Activated CD8-positive, alpha-beta memory T cell treated with anti-CD3 and anti-CD28 coated beads, Interleukin-2, amount 10 ng/mL, durations not matched to agents 7 days and 5 days (primary cell): ENCODE measurements around the gene RNU5B-1. TPM values are rescaled to one million over a fixed set of nuclear protein-coding genes. Genes with fewer than 3 reads are reported as not detected.

Experiments
- ATAC-seq: fragments of 150-1000 bp; cut with Tn5 transposase; one replicate; pipeline ENCODE4 v1.10.0; 2021; ENCODE audit warnings: moderate library complexity
- CTCF ChIA-PET: fragments of 350-600 bp; sonication (Branson Sonifier 250); formaldehyde crosslinking; loops from one replicate; lab custom pipeline; 2021; ENCODE audit warnings: antibody characterized with exemption; lab: Charles Lee
- DNase-seq: peaks from one replicate; pipeline ENCODE4 v3.0.0-alpha.2; 2020
- H3K27ac Mint-ChIP-seq: one replicate; pipeline ENCODE4 v1.8.0; 2021; ENCODE audit warnings: mild to moderate bottlenecking, mixed read lengths
- H3K27me3 Mint-ChIP-seq: one replicate; pipeline ENCODE4 v1.8.0; 2021; ENCODE audit warnings: mixed read lengths
- H3K36me3 Mint-ChIP-seq: one replicate; pipeline ENCODE4 v1.8.0; 2021; ENCODE audit warnings: mild to moderate bottlenecking, mixed read lengths
- H3K4me1 Mint-ChIP-seq: one replicate; pipeline ENCODE4 v1.8.0; 2021; ENCODE audit warnings: mixed read lengths
- H3K4me3 Mint-ChIP-seq: one replicate; pipeline ENCODE4 v1.8.0; 2021; ENCODE audit warnings: mild to moderate bottlenecking, moderate library complexity, mixed read lengths
- H3K9me3 Mint-ChIP-seq: one replicate; pipeline ENCODE4 v1.8.0; 2022; ENCODE audit warnings: low read depth, mixed read lengths
- total RNA-seq, 2 experiments: library from RNA; stranded (reverse); gene quantifications; one replicate each; pipeline ENCODE4 v1.2.3, GENCODE V29; 2021

RNU5B-1 gene
- total RNA-seq, 2 experiments from 2014 or later: 15.8 TPM; not detected in 1

GRCh38 chr15:65333856-65334255 is 29.4 kb downstream of the RNU5B-1 start:
- no peak overlapping the region for H3K4me3 Mint-ChIP-seq
- CTCF ChIA-PET: no interaction called here
- H3K27me3 Mint-ChIP-seq: peaks cover 3% of the 10 kb centered on the region

GRCh38 chr15:65334586-65335231 is 30.2 kb downstream of the RNU5B-1 start:
- ATAC-seq (no peak), DNase-seq (no peak)
- Mint-ChIP-seq H3K9me3 (no peaks in the 10 kb centered on the region), H3K36me3 (no peaks in the 10 kb centered on the region), H3K4me3 (no peak overlapping the region), H3K27me3 (peaks cover 3% of the 10 kb centered on the region), H3K27ac (no peak overlapping the region), H3K4me1 (peaks cover 2% of the 10 kb centered on the region)
- CTCF ChIA-PET: no interaction called here

More at GRCh38 chr15:65333856-65334255, 29.4 kb downstream of the RNU5B-1 start:
- ATAC-seq (no peak), DNase-seq (no peak)
- H3K27ac Mint-ChIP-seq: no peak overlapping the region
- H3K4me1 Mint-ChIP-seq: no peaks in the 10 kb centered on the region
- no peaks in the 10 kb centered on the region for H3K36me3 Mint-ChIP-seq
- H3K9me3 Mint-ChIP-seq: no peaks in the 10 kb centered on the region

GRCh38 chr15:65335278-65336055 is 31.0 kb downstream of the RNU5B-1 start:
- no peak overlapping the region for H3K27ac Mint-ChIP-seq
- ATAC-seq (no peak), DNase-seq (no peak)
- peaks cover 4% of the 10 kb centered on the region for H3K4me1 Mint-ChIP-seq
- H3K9me3 Mint-ChIP-seq: no peaks in the 10 kb centered on the region
- CTCF ChIA-PET: no interaction called here
- peaks cover 6% of the 10 kb centered on the region for H3K27me3 Mint-ChIP-seq
- no peaks in the 10 kb centered on the region for H3K36me3 Mint-ChIP-seq
- no peak overlapping the region for H3K4me3 Mint-ChIP-seq

- H3K4me3 Mint-ChIP-seq: no peak overlapping the region
- peaks cover 13% of the 10 kb centered on the region for H3K27me3 Mint-ChIP-seq
- no peaks in the 10 kb centered on the region for H3K9me3 Mint-ChIP-seq
- CTCF ChIA-PET: no interaction called here
- peaks cover 4% of the 10 kb centered on the region for H3K4me1 Mint-ChIP-seq
- H3K36me3 Mint-ChIP-seq: no peaks in the 10 kb centered on the region
- DNase-seq (no peak), ATAC-seq (no peak)
- H3K27ac Mint-ChIP-seq: no peak overlapping the region
These were observed 32.3 kb downstream of the RNU5B-1 start for GRCh38 chr15:65336493-65337435.

- CTCF ChIA-PET: interaction anchor here (1.0 to 2.0 kb wide), 2 partner anchors 17 to 48 kb away, joined by 4 to 6 read pairs; no protein-coding TSS in a partner anchor
- Mint-ChIP-seq H3K27me3 (peaks cover 13% of the 10 kb centered on the region), H3K27ac (no peak overlapping the region), H3K4me1 (peaks cover 4% of the 10 kb centered on the region), H3K9me3 (no peaks in the 10 kb centered on the region), H3K36me3 (no peaks in the 10 kb centered on the region), H3K4me3 (no peak overlapping the region)
- ATAC-seq (no peak), DNase-seq (no peak)
These were observed 33.1 kb downstream of the RNU5B-1 start for GRCh38 chr15:65337436-65338070.

- DNase-seq (no peak), ATAC-seq (no peak)
- Mint-ChIP-seq H3K4me1 (peaks cover 4% of the 10 kb centered on the region), H3K36me3 (no peaks in the 10 kb centered on the region), H3K27ac (no peak overlapping the region), H3K9me3 (no peaks in the 10 kb centered on the region), H3K4me3 (no peak overlapping the region), H3K27me3 (peaks cover 17% of the 10 kb centered on the region)
- CTCF ChIA-PET: interaction anchor here (1.0 to 2.0 kb wide), 2 partner anchors 18 to 47 kb away, joined by 4 to 6 read pairs; no protein-coding TSS in a partner anchor
These were observed 33.9 kb downstream of the RNU5B-1 start for GRCh38 chr15:65338366-65338765.

- no peaks in the 10 kb centered on the region for H3K36me3 Mint-ChIP-seq
- peaks cover 17% of the 10 kb centered on the region for H3K27me3 Mint-ChIP-seq
- CTCF ChIA-PET: interaction anchor here (1.0 to 2.0 kb wide), 2 partner anchors 18 to 47 kb away, joined by 4 to 6 read pairs; no protein-coding TSS in a partner anchor
- H3K9me3 Mint-ChIP-seq: no peaks in the 10 kb centered on the region
- H3K27ac Mint-ChIP-seq: no peak overlapping the region
- ATAC-seq: no peak
- no peak overlapping the region for H3K4me3 Mint-ChIP-seq
- DNase-seq: no peak
- H3K4me1 Mint-ChIP-seq: peaks cover 4% of the 10 kb centered on the region
These were observed 34.3 kb downstream of the RNU5B-1 start for GRCh38 chr15:65338823-65339222.

GRCh38 chr15:65339416-65339815 is 34.9 kb downstream of the RNU5B-1 start:
- Mint-ChIP-seq H3K4me1 (peaks cover 4% of the 10 kb centered on the region), H3K9me3 (no peaks in the 10 kb centered on the region), H3K27me3 (peaks cover 17% of the 10 kb centered on the region), H3K27ac (no peak overlapping the region), H3K4me3 (no peak overlapping the region), H3K36me3 (no peaks in the 10 kb centered on the region)
- no peak for DNase-seq
- CTCF ChIA-PET: interaction anchor here (2.0 kb wide), 1 partner anchor 46 kb away, joined by 6 read pairs; no protein-coding TSS in a partner anchor
- no peak for ATAC-seq

- CTCF ChIA-PET: interaction anchor here (1.3 kb wide), 1 partner anchor 45 kb away, joined by 3 read pairs; no protein-coding TSS in a partner anchor
- H3K27ac Mint-ChIP-seq: no peak overlapping the region
- H3K4me1 Mint-ChIP-seq: peaks cover 4% of the 10 kb centered on the region
- H3K4me3 Mint-ChIP-seq: no peak overlapping the region
- no peak for ATAC-seq
- no peaks in the 10 kb centered on the region for H3K36me3 Mint-ChIP-seq
- DNase-seq: no peak
- no peaks in the 10 kb centered on the region for H3K9me3 Mint-ChIP-seq
- peaks cover 19% of the 10 kb centered on the region for H3K27me3 Mint-ChIP-seq
These were observed 35.4 kb downstream of the RNU5B-1 start for GRCh38 chr15:65339920-65340319.

- Mint-ChIP-seq H3K4me3 (no peak overlapping the region), H3K36me3 (no peaks in the 10 kb centered on the region), H3K27ac (no peak overlapping the region), H3K4me1 (peaks cover 4% of the 10 kb centered on the region), H3K27me3 (peaks cover 26% of the 10 kb centered on the region), H3K9me3 (no peaks in the 10 kb centered on the region)
- CTCF ChIA-PET: no interaction called here
- DNase-seq (no peak), ATAC-seq (no peak)
These were observed 38.0 kb downstream of the RNU5B-1 start for GRCh38 chr15:65342493-65342892.

GRCh38 chr15:65343374-65343981 is 39.0 kb downstream of the RNU5B-1 start:
- ATAC-seq (no peak), DNase-seq (no peak)
- Mint-ChIP-seq H3K27me3 (peaks cover 28% of the 10 kb centered on the region), H3K4me1 (peaks cover 4% of the 10 kb centered on the region), H3K9me3 (no peaks in the 10 kb centered on the region), H3K27ac (no peak overlapping the region), H3K4me3 (no peak overlapping the region), H3K36me3 (no peaks in the 10 kb centered on the region)
- CTCF ChIA-PET: no interaction called here

GRCh38 chr15:65344214-65344913 is 39.9 kb downstream of the RNU5B-1 start:
- CTCF ChIA-PET: no interaction called here
- no peak overlapping the region for H3K4me3 Mint-ChIP-seq
- H3K4me1 Mint-ChIP-seq: peaks cover 4% of the 10 kb centered on the region
- no peaks in the 10 kb centered on the region for H3K36me3 Mint-ChIP-seq
- peaks cover 33% of the 10 kb centered on the region for H3K27me3 Mint-ChIP-seq
- no peaks in the 10 kb centered on the region for H3K9me3 Mint-ChIP-seq
- no peak overlapping the region for H3K27ac Mint-ChIP-seq
- DNase-seq: no peak
- no peak for ATAC-seq
